GM19043 (cell line): ENCODE measurements around the gene DUS1L.

Experiments used
- ATAC-seq: cut with Tn5 transposase; IDR thresholded peaks from one replicate; pipeline ENCODE4 v1.9.1; 2021; ENCODE audit warnings: low read depth; ENCODE audit not compliant: unreplicated experiment

DUS1L gene

DNA sequence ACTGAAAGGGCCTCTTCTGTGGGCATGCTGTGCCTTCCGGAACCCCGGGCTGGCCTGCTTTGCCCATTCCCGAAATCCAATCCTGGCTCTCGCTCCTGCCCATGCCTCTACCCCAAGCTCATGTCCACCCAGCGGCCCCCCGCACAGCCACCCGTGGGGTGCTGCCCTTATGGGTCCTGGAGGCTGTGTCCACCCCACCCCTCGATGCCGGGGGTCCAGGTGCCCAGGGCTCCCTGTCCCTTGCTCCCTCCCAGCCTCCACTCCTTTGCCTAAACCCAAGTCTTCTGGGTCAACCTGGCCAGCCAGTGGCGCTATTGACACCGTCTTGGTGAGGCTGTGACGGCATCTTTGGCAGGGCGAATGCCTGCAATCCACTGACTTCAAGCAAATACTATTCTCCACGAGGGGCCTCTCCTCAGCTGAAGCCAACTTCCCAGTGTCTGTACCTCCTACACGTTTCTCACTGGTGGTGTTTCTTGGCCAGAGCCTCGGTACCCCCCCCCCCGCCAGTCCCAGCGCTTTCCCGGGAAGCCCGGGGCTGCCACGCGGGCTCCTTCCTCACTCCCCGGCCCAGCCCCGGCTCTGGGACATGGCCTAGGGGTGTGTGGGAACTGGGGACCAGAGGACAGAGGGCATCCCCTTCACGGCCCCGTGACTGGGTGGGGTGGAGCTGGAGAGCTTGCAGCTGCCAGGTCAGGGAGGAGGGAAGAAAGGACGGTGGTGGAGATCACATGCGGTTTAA is 12.2 kb upstream of the DUS1L start:
- ATAC-seq: no peak

DNA sequence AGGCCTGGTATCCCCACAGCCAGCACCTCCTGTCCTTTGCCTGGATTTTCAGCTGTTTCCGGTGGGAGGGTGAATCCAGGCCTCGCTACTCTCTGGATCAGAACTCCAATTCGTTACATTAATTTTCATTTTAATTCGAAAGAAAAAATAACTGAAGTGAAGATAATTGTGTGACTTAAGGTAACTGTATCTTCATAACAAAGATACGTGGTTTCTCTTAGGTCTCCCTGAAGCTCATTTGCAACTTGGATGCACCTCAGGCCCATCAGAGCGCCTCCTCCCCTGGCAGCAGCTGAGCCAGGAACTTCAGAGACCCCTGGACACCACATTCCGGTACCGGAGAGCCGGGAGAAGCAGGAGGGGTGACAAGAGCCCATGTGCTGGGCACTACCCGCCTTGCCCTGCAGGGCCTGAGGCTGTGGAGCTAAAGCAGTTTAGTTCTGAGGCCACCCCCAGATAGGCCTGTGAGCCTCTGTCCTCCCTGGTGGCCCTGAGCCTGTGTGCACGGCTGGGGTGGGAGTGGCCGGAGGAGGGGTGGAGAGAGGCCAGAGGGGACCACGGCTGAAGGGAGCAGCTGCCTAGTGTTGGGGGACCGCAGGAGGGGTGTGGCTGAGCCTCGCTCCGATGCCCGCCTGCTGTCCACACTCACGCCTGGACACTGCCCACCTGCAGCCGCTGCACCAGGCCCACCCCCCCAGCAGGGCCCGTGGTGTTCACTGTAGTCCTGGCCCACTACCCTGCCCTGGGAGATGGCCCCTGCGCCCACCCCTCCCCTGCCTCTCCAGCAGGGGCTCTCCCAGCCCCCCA is 11.4 kb upstream of the DUS1L start:
- ATAC-seq: no peak

DNA sequence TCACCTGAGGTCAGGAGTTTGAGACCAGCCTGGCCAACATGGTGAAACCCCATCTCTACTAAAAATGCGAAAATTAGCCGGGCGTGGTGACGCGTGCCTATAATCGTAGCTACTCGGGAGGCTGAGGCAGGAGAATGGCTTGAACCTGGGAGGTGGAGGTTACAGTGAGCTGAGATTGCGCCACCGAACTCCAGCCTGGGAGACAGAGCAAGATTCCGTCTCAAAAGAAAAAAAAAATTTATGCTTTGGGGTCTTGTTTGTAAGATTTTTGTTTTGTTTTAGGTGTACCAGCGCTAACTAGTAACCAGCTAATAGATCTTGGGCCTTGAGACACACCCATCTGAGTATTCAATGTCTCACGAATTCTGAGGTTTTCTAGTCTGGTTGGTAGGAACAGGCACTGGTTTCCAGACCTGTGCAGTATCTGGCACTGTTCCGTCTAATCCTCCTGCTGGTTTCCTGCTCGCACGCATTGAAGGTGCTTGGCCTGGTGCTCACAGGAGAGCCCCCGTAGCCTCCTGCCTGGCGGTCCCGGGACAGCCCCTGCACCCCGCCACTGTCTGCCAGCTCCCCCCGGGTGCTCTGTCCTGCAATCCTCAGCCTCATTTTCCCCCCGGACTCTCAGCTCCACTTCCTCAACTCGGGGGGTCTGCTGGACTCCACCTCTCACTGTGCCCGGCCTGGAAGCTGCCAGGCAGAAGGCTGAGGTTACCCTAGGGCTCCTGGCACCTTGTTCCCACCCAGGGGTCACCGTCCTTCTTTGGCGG is 10.6 kb upstream of the DUS1L start:
- ATAC-seq: no peak

DNA sequence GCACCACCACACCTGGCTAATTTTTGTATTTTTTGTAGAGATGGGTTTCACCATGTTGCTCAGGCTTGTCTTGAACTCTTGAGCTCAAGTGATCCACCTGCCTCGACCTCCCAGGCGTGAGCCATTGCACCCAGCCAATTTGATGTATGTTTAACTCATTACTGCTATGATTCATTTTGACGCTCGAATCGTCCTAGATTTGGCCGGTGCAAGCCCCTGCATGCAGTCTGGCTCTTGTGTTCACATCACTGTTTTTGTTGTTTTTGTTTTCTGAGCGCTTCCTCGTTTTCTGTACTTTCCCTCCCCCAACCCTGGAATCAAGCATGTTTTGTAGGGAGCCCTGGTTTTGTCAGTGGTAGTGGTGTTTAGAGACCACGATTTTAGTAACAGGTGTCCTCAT is 7.8 kb upstream of the DUS1L start:
- no peak for ATAC-seq

DNA sequence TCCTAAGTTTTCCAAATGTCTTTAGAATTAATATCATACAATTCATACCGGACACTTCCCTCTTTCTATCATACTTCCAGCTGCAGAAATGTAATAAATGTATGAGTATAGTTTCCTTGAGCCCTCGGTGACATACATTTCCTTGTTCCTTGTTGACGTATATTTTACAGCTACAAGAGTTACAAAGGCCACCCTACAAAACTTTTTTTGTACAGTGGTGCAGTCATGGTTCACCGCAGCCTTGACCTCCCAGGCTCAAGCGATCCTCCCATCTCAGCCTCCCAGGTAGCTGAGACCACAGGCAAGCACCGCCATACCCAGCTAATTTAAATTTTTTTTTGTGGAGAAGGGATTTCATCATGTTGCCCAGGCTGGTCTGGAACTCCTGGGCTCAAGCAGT is 7.2 kb upstream of the DUS1L start:
- no peak for ATAC-seq

DNA sequence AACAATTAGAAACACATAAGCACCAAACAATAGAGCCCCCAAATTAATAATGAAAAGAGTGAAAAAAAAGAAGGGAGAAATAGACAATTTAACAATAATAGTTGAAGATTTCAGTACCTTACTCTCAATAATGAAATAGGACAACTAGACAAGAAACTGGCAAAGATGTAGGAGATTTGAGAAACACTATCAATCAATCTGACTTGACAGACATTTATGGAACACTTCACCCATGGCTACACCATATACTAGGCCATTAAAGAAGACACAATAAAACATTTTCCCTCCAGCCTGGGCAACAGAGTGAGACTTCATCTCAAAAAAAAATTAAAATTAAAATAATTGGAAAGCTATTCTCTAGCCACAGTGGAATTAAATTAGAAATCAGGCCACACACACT is 5.0 kb upstream of the DUS1L start:
- no peak for ATAC-seq

DNA sequence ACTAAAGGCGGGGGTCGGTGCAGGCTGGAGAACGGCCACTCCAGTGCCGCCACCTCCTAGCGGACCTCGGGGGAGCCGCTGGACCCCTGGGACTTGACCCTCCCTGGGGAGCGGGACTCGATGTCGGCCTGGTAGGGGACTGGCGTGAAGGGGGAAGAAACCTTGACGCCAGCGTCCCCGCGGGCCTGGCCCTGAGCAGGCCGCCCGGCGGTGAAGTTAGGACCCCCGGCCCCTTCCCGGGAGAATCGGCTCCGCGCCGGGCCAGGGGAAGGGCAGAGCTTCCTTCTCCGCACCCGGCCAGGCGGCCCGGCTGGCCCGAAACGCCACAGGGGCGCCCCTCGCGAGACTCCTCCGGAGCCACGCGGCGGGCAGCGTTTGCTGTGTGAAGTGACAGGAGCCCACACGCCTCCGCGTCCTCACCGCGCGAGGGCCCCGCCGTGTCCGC is 389 bp downstream of the DUS1L start:
- ATAC-seq: no peak

DNA sequence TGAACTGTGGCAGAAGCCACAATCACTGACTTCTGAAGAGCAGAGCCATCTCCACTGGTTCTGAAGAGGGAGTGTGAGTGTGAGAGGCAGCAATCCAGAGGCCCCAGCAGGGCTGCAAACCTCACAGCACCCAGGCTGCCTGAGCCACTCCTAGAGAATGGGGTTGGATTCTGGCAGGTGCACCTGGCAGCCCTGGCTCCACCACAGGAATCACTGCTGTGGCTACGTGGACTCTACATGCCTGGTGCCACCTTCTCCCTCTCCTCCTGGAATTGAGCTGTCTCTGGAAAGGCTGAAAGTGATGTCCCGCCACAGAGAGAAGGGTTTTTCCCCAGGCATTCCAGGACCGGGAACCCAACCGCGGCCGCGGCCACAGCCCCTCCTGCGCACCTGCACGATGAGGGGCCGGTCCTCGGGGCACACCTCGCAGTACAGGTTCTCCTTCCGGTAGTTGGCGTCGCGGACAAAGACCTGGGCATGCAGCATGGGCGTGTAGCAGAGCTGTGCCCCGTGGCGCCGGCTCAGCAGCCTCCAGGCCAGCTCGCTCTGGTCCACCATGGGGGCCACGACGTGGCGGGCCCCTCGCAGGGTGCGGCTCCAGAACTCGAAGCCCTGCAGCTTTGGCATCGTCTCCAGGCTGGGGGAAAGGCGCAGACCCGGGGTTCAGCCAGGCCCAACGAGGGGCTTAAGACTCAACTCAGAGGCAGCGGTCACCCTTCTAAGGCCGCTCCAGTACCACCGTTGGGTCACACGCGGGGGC is 991 bp downstream of the DUS1L start:
- ATAC-seq: no peak

DNA sequence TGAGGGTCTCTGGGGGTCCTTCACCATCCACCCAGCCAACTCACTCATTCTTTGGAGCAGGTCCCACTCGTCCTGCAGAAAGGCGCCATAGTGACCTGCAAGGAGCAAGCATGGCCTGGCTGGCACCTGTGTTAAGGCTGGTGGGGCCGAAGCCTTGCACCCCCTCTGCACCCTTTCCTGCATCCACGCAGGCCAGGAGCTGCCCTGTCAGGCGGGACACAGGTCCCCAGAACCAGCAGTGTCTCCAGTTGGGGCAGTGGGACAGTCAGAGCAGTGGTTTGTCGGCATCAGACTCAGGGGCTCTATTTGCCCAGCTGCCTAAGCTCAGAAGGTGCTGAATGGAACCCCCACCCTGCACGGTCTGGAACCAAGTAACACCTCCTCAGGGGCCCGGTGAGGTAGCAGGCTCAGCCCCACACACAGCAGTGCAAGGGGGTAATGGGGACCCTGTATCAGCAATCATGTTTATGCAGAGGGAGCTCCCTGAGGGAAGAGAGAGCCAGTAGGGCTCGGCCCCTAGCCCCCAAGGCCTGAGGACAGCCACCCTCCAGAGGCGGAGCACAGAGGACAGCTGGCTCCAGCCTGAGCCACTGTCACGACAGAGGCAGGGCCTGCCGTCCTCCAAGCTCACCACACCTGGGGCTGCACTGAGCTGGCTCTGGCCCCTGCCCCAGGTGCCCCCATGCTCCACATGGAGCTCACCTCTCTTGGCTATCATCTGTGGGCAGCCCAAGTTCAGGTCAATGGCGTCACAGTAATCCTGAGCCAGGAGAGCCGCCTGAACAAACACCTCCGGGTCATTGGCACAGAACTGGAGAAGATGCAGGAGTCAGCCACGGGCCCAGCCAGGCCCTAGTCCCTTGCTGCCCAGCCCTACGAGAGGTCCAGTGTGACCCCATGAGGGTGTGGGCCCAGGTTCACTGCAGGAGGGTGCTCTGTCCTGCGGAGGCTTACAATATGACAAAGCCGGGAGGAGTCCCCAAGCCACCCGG is 1.9 kb downstream of the DUS1L start:
- no peak for ATAC-seq

DNA sequence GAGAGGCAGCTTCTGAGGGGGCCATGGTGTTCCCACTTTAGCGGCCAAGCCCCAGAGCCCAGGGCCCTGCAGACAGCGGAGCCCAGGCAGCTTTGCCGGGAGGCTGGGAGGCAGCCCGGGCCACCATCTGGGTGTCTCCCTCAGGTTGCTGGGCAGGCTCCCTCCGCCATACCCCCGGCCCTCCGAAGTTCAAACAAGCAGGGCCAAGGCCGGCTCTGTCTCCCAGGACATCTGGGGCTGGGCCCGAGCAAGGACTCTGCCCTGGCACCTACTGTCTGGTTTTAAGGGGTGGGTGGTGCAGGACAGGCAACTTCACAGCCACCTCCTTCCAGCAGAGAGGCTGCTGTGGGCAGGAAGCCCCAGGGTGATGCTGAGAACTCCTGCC is 2.6 kb downstream of the DUS1L start:
- ATAC-seq: no peak

DNA sequence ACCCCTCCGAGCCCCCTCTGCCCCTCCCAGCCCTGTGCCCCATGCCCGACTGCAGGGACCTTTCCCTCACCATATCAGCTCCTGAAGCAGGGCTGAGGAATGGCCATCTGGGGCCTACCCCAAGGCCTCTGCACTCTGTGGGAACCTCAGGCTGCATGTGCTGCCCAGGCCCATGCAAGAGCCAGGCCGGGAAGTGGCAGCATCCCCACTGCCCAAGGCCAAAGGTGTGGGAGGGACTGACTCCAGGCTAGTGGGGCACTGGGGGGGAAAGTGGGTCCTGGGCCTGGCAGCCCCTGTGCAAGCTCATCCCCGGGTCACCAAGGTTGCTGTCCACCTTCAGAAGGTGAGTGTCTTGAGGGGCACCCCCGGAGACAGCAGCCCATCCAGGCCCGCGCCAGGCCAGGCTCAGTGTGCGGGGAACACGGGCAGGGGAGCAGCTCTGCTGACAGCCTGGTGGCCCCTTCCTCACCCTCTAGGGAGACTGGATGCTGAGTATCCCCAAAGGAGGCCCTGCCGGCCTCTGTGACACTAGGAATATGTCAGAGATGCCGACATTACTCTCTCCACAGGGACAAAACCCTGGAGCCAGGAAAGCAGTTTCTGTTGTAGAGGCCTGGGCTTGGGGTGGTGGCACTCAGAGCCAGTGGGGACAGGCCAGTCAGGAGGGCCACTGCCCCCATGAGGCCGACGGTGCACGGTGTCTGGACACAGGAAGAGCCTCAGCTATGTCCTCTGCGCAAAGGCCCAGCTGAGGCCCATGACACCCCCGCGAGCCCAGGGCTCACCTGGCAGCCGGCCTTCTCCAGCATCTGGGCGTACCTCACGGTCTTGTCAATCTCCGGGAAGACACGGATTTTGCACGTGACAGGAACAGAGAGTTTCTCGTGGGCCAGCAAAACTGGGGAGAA is 3.3 kb downstream of the DUS1L start:
- ATAC-seq: no peak

DNA sequence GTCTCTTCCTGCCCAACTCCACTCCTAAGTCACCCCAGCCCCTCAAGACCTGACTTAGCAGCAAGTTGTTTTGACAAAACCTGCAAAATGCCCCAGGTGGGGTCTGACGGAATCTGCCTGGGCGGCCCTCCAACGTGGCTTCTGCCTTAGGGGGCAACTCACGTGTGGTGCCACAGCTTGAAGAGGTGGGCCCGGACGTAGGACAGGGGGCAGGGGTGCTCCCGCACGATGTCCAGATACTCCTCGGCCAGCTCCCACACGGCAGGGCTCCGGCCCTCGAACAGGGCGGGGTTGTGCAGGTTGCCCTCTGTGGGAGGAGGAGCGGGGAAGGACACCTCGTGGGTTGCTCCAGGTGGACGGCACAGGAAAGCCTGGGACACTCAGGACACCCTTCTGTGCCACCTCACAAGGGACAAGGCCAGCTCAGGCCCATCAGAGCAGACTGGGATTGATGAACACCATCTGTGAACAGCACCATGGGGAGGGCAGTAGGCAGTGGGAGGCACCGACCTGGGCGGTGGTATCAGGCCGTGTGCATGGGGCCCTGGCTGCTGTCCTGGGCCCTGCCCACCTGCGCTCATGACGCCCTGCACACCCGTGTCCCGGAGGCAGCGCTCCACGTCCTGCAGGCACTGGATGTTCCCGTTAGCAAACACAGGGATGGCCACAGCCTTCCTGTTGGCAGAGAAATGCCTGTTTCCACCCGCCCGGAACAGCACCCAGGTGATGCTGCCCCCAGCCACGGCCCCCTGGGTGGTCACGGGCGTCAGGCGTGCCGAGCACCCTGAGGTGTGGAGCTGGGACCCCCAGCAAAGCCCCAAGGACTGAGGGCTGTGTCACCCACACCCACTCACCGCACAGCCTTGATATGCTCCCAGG is 4.3 kb downstream of the DUS1L start:
- no peak for ATAC-seq

DNA sequence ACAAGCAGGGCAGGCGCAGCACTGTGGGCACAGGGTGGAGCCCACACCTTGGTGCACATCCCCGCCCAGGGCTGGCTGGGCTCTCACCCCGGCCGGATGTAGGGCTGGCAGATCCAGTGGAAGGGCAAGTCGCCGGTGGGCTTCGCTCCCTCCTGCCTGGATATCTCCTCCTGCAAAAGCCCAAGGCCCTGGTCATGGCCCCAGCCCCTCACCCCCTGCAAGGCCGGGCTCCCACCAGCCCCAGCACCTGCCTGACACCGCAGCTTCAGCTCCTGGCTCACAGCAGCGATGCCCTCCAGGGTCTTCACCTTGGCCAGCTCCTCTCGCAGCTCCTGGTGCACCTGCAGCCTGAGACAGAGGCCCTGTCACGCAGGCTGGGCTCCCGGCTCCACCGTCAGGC is 5.0 kb downstream of the DUS1L start:
- ATAC-seq: no peak

DNA sequence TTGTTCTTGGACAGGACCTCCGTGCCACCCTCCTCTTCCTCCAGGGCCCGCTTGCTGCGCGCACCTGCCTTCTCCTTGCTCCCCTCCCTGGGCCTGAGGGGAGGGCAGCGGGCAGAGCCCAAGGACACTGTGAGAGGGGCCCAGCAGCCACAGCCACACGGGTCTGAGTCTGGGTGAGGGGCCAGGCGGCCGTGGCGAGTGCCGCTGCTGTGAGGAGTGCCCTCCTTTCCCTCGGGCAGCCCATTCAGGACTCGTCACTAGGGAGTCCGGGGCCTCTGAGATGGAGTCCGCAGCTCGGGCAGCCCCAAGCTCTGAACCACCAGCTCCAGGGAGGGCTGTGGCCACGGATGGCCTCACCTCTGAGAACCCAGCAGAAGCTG is 5.6 kb downstream of the DUS1L start:
- no peak for ATAC-seq

DNA sequence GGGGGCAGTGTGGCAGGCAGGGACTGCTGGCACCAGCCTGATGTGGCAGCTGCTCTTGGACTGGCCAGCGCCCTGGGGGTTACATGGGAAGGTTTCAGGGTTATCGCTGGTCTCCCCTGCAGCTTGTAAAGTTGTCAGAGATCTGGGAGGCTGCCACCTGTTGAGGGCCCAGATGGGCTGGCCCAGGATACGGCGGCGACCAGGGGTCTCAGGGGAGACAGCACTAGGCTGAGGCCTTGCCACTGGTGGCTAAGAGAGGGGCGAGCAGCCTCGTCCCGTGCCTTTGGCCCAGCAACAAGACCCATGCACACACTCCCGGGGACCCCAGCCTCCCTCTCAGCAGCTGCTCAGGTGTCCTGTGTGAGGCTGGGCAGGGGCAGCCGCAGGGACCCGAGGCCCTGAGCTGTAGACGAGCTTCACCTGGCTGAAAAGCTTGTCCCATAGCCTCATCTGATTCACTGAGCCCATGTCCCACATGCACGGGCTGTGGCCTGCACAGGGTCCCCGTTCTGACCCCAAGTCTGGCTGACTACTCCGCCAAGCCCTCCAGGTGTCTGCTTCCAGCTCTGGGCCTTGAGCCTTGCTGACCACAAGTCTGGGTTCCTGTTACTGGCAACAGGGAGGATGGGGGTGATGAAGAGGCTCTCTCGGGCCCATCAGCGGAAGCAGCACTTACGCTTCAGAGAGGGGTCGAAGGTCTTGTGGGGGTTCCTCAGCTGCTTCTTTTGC is 6.2 kb downstream of the DUS1L start:
- no peak for ATAC-seq

DNA sequence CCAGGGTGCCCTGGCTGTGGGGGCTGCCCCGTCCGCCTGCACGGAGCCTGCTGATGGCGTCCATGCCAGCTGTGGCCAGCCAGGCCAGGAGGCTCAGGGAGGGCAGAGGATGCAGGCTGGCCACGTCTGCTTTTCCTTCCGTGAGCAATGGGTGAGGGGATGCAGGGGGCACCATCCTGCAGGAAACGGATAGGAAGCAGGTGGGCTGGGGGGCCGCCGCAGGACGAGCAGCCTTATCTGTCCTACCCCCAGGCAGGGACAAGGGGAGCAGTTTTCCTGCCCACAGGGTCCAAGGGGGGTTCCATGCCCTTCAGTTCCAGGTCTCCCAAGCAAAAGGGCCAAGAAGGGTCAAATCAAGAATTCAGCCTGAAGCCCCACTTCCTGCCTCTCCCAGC is 6.8 kb downstream of the DUS1L start:
- ATAC-seq: no peak
